ENCODE data around the gene ABCA13. TPM values are rescaled to one million over a fixed set of nuclear protein-coding genes. Genes with fewer than 3 reads are reported as not detected.

The ABCA13 gene
- total RNA-seq, 1 donor from 2014 or later: 0.60 TPM

DNA sequence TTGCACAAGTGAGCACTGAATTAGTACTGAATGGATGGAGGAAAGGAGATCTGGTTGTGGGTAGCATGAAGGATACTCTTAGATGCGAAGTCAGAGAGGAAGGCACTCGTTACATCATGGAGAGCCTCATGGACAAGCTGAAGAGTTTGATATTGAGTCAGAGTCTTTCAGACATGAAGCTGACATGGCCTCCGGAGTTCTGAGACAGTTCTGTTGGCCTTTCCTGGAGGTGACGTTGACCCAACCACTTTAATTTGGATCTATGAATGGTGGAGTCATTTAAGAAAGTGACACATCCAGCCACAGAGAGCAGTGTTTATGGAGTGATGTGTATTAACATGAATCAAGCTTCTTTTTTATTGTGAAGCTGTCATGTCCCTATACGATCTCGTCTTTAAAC lies 466.8 kb downstream of the ABCA13 start:
- H3K4me3 Mint-ChIP-seq: no peak overlapping the region
- H3K27ac Mint-ChIP-seq: no peak overlapping the region
- peaks cover 18% of the 10 kb centered on the region for H3K4me1 Mint-ChIP-seq (ENCODE audit: unreplicated experiment)
- no peaks in the 10 kb centered on the region for H3K27me3 Mint-ChIP-seq
- no peaks in the 10 kb centered on the region for H3K9me3 Mint-ChIP-seq
- H3K36me3 Mint-ChIP-seq: no peaks in the 10 kb centered on the region
- no peak for TF ChIP-seq CTCF (conservative IDR thresholded peaks at IDR 0.05)
- no peak for DNase-seq (ENCODE audit: extremely low spot score, unreplicated experiment)

- TF ChIP-seq CTCF (conservative IDR thresholded peaks at IDR 0.05): no peak
- DNase-seq (ENCODE audit: extremely low spot score, unreplicated experiment): no peak
Measured at GRCh38 chr7:48643431-48644013, 472.3 kb downstream of the ABCA13 start.

DNA sequence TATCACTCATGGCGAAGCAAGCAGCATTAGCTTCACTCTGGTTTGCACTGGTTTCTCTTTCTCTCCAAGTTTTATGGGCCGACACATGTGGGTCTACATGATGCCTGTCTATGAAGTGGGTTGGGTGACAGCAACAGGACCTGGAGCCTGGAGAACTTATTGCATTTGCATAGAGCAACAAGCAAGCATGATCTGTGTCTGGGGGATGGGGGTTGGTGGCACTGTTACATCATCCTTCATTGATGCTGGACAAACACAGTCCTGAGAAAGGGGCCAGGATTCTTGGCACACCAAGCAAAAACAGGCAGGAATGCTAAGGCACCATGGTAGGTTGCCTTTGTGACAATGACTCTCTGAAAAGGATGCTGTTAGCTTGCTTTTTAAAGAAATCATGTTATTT lies 486.9 kb downstream of the ABCA13 start:
- H3K27me3 Mint-ChIP-seq: no peaks in the 10 kb centered on the region
- H3K27ac Mint-ChIP-seq: no peak overlapping the region
- H3K4me1 Mint-ChIP-seq (ENCODE audit: unreplicated experiment): no peaks in the 10 kb centered on the region
- no peak for TF ChIP-seq CTCF (conservative IDR thresholded peaks at IDR 0.05)
- no peaks in the 10 kb centered on the region for H3K9me3 Mint-ChIP-seq
- H3K4me3 Mint-ChIP-seq: no peak overlapping the region
- DNase-seq (ENCODE audit: extremely low spot score, unreplicated experiment): no peak
- no peaks in the 10 kb centered on the region for H3K36me3 Mint-ChIP-seq

More at GRCh38 chr7:48643431-48644013, 472.3 kb downstream of the ABCA13 start:
- H3K36me3 Mint-ChIP-seq: no peaks in the 10 kb centered on the region
- H3K9me3 Mint-ChIP-seq: no peaks in the 10 kb centered on the region
- H3K4me3 Mint-ChIP-seq: no peak overlapping the region
- H3K4me1 Mint-ChIP-seq (ENCODE audit: unreplicated experiment): no peaks in the 10 kb centered on the region
- H3K27me3 Mint-ChIP-seq: no peaks in the 10 kb centered on the region
- no peak overlapping the region for H3K27ac Mint-ChIP-seq

DNA sequence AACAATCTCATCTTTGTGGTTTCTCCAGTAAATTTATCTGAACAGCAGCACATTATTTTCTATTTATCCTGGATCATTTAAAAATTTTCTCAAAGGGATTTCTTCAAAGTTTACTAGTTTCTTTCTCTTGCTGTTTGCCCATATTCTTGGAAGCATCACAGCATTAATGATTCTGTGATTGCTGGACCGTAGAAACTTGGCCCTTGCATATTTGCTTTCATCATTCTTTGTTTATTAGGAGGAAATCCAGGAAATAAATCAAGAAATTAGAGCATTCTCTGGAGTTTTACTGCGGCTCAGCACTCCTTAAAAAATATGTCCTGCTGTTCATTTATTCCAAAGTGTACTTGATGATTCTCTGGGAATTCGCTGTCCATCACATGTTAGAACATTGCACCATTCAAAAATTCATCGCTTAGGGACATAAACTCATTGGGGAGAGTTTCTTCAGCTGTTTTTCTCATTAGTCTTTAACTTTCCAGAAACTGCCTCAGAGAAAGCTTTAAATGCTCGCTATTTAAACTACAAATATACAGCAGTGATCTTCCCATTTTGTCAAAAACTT lies 489.1 kb downstream of the ABCA13 start:
- Mint-ChIP-seq H3K27ac (no peak overlapping the region), H3K27me3 (no peaks in the 10 kb centered on the region), H3K4me1 (ENCODE audit: unreplicated experiment) (no peaks in the 10 kb centered on the region), H3K36me3 (no peaks in the 10 kb centered on the region), H3K4me3 (no peak overlapping the region), H3K9me3 (no peaks in the 10 kb centered on the region)
- DNase-seq (ENCODE audit: extremely low spot score, unreplicated experiment): no peak
- TF ChIP-seq CTCF (conservative IDR thresholded peaks at IDR 0.05): no peak

DNA sequence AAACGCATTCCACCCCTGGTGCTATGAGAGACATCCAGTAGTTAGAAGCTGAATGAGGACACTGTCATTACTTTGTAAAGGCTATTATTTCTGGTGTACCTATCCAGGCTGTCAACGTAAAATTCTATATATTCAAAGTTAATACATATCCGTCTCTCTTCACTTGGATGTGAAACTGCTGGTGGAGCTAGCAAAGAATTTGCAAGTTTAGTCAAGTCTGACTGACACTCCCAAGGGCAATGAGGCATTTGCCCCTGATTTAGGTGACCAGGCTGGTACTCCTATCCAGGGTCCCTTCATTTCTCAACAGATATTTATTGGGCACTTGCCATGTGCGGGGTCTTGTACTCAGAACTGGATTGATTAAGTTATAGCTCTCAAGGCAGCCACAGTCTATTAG lies 493.0 kb downstream of the ABCA13 start:
- H3K4me3 Mint-ChIP-seq: no peak overlapping the region
- peaks cover 3% of the 10 kb centered on the region for H3K4me1 Mint-ChIP-seq (ENCODE audit: unreplicated experiment)
- no peak for DNase-seq (ENCODE audit: extremely low spot score, unreplicated experiment)
- TF ChIP-seq CTCF (conservative IDR thresholded peaks at IDR 0.05): no peak
- H3K9me3 Mint-ChIP-seq: no peaks in the 10 kb centered on the region
- no peak overlapping the region for H3K27ac Mint-ChIP-seq
- H3K27me3 Mint-ChIP-seq: no peaks in the 10 kb centered on the region
- H3K36me3 Mint-ChIP-seq: no peaks in the 10 kb centered on the region

All from type B pancreatic cell (in vitro differentiated cells).